DMS 273 (cell line): ENCODE results near the gene CDH23.
A peak's percentile ranks its signal among the peaks of the same experiment; 100 is the strongest.

Experiments
- DNase-seq: peaks from one replicate; lab custom pipeline; 2025; ENCODE audit not compliant: unreplicated experiment; lab: John Stamatoyannopoulos, UW

CDH23 gene

DNA sequence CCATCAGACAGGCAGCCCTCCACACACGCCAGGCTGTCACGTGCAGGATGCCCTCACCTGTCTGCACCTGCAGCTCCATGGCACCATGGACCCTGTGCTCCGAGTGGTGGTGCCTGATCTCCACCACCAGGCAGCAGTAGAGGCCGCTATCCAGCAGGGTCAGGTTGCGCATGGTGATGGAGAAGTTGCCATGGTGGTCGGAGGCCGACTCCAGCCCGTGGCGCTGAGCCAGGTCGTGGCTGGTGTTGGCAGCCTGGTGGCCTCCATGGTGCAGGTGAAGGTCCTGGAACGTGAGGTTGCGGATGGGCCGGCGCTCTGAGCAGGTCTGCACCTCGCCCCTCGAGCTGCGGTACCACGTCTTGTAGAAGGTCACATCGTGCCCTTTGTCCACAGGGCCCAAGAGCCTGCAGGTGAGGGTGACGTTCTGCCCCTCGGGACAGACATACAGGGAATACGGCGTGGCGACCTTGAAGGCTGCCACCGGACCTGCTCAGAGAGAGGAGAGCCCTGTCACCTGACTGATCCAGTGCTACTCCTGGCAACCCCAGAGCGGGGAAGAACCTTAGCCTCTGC lies 364.9 kb downstream of the CDH23 start:
- DNase-seq = no peak

DNA sequence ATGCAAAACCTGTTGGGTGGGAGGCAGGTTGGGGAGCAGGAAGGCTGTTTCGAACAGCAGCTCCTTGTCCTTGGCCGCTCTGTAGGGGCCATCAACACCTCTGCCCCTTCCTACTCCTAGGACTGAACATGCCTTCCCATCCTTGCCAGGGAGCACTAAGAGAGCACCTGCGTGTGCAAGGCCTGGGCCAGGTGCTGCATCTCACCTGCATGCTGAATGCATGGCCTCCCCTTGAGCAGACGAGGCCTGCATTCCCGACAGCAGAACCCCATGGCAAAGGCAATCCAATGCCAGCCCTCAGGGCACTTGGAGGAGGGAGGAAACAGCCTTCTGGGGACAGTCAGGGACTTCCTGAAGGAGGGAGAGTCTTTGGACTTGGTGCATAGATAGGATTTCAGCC lies 365.6 kb downstream of the CDH23 start:
- DNase-seq = no peak

DNA sequence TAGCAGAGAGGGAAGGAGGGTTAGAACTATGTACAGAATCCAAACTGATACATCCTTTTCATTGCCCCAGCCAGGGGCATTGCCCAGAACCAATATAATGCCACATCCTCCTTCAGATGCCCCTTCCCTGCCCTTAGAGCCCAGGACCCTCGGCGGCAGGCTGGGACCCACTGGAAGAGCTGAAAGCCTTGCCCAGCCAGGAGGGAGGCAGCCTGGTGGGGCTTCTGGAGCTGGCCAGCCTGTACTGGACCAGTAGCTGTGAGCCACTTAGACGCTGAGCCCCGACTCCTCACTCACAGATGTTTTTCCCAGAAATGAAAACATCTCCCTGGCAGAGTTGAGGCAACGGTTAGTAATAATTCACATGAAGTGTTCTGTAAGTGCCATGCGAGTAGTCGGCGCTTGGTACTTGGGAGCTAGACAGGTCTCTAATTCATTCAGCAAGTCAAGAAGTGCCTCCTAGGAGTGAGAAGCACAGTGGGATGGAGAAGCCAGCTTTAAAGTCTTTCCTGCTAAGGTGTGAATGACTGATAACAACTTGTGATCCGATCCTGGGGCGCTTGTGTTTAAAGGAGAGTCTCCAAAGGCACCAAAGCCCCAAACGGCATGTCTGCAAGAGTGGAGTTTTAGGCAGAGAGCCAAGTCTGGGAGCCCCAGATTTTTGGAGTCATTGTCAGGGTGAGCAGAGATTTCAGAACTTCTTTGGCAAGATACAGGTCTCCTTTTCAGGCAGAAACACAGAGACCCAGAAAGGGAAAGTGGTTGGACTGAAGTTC lies 366.8 kb downstream of the CDH23 start:
- DNase-seq = no peak

DNA sequence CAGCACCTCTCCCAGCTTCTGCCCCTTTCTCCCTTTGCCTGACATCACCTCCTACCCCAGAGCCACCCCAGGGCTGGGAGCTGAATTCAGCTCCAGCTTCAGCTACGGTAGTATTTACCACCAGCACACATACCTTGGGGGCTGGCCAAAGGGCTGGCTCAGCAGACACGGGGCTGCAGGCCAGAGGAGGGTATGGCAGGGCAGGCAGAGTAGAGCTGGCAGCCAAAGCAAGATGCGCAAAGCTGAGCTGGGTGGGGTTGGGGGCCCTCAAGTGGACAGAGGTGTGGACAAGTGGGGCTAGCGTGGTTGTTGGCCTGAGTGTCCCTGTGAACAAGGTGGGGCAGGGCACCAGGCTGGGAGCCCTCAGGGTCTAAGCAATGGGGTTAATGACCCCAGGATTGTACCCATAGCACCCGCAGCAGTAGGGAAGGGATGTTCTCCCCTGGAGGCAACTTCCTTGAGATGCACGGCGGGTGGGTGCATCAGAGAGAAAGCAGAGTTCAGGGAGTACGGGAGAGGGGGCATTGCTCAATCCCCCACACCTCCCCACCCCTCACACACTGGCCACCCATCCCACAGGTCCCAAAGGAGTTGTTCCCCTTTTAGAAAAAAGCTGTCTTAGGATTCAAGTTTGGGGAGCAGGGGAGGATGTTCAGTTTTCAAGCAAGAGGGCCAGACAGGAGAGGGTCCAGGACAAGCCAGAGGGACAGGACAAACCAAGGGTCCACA lies 368.6 kb downstream of the CDH23 start:
- no peak for DNase-seq

DNA sequence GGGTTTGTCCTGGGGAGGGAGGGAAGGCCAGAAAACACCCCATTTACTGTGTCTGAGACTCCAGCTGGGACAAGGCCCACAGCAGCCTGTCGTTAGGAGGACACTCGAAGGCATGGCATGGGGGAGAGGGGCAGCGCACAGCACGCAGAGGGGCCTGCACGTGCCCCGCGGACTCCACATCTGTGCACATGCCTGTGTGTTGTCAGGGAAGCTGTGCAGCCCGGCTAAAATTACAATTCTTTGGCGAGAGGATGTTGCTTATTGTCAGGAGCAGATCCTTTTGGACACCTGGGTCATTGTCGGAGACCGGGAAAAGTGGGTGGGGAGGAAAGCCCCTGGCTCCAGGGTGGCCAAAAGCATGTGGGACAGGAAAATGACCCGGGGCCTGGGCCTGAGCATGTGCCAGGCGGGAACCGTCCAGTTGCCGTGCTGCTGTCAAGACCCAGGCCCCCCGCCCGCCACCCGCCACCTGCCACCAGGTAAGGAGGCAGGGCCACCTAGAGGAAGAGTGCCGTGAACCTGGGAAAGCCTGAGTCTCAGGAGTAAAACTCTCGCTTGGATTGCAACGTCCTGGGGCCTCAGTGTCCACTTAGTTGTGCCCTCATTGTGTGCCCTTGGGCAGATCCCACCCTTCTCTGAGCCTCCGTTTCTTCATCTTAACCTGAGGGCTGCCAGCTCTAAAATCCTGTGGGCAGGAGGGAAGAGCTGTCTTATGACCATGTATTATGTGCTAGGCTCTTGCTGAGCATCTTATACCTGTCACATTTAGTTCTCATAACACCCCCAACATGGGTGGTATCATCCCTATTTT lies 369.4 kb downstream of the CDH23 start:
- DNase-seq = no peak

DNA sequence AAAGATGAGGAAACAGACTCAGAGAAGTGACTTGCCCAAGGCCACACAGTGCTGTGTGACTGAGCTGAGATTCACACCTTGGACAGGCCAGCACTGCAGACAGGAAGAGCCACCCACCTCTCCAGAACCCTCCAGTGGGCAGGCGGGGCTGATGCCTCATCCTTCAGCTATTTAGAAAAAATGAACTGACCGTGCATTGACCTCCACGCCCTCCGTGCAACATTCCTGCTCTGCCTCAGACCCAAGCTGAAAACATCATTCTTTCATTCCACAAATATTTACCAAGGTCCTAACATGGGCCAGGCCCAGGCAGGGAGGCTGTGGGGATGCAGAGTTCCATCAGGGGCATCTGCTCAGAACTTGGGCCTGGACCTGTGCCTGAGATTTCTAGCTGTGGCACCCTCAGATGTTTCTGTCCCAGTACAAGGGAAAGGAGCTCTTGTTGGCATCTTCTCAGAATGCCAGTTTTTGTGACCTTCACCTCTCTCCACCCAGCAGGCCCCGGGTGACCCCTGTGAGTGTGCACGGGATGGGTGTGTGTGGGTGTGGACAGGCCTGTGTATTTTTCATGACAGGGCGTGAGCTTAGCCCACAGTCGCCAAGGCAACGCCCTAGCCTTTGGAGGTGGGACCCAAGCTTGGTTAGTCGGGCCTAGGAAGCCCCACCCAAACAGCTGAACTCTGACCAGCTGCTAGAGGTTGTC lies 370.1 kb downstream of the CDH23 start:
- peak; percentile 67 for DNase-seq

DNA sequence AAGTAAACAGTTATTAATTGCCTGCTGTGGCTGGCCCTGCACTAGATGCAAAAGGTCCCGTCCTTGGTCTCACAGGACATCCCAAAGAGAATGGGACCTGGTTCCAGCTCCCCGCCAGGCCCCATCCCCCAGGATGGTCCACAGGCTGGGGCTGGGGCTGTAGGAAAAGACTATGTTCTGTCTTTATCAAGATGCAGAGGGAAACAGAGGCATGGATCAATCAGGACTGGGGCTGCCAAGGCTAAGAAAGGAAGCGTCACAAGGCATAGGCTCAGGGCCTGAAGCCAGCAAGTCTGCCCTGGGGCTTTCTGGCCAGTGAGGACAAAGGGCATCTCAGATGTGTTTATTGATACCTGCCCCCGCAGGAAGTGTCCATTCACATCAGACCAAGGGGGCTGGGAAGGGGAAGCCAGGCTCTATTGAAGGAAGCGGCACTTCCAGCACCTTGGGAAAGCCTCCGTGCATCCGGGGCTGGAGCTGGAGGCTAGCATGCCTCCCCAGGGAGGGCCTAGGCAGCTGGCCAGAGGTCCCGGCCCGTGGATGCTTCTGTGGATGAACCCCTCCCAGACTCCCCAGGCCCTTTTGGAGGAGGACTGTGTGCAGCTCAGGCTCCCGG lies 370.8 kb downstream of the CDH23 start:
- DNase-seq = no peak

DNA sequence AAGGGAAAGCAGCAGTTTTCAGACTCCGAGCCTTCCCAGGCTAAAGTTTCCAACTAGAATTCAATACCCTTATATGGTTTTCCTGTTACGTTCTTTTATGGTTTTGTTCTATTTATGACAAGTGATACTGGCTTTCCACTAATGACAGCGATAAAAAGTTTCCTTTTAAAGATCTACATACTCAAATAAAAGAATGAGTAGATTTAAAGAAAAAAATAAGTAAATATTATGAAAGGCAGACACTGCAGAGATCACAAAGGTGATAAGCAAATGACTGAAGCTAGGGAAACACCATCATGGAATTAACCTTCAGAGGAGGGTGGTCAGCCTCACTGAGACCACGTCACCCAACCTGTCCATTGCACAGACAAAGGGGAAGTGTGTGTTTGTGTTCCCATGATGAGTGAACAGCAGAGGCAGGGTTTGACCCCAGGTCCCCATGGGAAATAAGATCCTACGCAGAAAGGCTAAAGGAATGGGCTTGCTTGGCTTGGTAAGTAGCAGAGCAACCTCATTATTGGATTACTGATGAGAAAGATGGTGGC lies 372.6 kb downstream of the CDH23 start:
- no peak for DNase-seq

DNA sequence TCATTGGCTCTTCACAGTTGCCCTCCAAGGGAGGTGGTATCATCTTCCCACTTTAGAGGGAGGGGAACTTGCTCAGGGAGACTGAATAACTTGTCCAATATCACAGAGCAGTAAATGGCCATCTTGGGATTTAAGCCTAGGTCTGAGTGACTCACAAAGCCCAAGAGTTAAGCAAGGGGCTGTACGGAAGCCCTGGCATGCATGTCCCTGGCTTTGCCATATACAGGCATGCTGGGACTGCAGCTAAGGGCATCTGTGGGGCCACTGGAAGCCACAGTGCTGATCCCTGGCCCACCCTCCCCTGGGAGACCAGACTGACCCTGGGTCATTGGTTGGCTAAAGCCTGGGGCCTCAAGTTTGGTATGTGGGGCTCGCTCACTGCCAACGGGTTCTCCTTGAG lies 373.5 kb downstream of the CDH23 start:
- no peak for DNase-seq

DNA sequence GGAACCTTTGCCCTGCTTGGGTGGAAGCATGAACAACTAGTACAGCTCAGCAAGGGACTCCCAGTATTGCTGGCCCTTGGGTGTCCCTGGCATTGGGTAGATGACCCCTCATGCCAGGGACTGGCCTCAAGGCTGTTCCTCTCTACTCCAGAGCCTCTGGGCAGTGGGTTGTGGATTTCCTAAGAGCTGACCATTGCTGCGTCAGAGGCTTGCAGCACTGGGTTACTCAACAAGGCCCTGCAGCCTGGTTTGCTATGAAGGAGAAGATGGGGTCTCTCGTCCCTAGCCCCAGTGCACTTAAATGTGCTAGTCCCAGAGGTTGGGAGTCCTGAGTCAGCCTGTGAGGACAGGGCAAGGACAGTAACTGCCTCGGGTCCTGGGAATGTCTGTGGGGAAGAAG lies 374.1 kb downstream of the CDH23 start:
- DNase-seq = no peak

DNA sequence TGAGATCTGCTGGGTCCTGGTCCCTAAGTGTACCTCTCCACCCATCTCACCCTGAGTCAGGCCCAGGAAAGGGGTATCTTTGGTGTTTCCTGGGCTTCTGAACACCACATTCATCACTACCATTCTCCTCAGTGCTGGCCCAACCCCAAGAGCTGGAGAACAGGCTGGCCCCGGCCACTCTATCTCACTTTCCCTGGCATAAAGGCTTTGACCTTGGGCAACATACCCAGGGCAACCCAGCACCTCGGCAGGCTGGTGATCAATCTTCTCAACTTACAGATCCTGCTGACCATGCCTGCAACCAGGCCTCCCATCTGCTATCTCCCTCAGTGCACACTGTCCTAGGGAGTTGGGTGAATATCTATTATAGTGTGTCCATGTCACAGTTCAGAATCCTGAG lies 374.5 kb downstream of the CDH23 start:
- no peak for DNase-seq

DNA sequence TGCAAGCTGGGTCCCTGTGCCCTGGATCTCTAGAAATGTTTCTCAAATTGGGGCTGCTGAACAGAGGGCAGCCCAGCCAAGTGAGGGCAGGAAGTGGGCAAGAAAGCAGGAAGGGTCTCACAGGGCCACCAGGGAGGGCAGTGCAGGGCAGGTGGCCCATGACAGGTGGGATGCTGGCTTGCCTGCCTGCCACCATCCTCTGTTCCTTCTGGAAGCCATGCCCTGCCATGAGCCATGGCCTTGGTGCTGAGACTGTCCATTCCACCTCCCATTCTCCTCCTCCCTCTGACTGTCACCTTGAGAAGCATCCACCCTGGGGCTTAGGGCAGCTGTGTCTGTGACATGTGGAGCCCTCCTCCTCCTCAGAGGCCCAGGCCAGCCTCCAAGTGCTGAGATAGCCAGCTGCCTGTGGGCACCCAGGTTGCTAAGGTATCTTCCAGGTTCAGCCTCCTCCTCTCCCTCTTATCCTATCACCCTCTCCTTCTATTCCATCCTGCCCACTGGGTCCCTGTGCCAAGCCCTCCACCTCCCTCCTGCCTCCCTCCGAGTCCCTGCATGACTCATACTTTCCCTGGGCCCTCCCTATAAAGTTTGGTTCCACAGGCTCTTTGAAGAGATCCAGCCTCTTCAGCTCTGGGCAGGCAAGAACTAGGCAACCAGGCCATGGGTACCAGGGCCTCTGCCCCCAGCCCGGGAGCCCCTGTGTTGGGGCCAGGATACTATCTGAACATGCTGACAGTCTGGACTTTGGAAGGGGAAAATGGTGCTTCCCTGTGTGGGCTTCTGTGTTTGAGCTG lies 375.3 kb downstream of the CDH23 start:
- DNase-seq = peak; percentile 52

DNA sequence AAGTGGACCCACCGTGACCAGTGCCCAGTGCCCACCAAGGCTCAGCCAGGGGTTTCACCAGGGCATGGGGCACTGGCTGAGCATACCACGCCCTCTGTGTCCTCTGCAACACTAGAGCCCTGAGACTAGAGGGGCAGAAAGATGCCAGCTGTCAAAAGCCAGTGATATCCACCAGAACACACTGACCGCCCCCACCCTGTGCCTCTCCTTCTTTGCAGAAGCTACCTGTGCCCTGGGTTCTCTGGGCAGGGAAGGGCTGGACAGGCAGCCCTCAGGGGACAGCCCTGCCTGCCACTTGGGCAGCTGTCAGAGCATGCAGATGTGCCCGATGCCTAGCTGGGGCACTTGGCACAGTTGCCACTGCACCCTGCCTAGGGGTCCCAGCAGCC lies 376.1 kb downstream of the CDH23 start:
- no peak for DNase-seq

DNA sequence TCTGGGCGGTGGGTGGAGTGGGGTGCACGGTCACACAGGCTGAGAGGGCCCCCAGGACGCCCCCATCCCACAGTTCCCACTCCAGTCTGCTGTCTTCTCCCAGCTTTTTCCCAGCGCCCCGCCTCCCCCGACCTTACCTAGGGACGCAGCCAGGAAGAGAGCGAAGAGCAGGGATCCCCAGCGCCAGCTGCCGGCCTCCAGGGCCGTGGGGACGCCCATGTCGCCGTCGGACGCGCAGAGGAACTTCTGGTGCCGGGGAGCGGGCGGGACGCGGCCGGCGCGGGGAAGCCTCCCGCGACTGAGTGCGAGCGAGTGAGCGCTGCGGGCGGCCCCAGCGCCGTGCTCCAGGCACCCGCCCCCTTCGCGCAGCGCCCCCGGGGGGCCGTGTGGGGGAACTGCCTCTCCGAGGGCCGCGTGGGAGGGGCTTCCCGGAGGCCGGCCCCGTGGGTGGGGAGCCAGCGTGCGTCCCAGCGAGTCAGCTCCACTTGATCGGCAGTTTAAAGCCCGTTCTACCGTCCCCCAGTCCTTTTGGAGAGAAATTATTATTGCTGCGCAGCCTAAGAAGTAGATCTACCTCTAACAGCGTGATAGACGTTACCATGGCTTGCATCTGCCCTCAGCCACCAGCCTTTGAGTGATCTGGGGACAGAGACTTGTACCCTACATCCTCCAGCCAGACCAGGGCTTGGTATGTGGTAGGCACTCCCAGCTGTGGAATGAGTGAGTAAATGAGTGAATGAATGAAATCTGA lies 376.7 kb downstream of the CDH23 start, which contains the start of gene VSIR:
Gene VSIR (minus strand): TSS at position 300 of the 751 bp plus-strand sequence. CDS start 81 bp downstream, at position 219.
- peak; percentile 89 for DNase-seq

DNA sequence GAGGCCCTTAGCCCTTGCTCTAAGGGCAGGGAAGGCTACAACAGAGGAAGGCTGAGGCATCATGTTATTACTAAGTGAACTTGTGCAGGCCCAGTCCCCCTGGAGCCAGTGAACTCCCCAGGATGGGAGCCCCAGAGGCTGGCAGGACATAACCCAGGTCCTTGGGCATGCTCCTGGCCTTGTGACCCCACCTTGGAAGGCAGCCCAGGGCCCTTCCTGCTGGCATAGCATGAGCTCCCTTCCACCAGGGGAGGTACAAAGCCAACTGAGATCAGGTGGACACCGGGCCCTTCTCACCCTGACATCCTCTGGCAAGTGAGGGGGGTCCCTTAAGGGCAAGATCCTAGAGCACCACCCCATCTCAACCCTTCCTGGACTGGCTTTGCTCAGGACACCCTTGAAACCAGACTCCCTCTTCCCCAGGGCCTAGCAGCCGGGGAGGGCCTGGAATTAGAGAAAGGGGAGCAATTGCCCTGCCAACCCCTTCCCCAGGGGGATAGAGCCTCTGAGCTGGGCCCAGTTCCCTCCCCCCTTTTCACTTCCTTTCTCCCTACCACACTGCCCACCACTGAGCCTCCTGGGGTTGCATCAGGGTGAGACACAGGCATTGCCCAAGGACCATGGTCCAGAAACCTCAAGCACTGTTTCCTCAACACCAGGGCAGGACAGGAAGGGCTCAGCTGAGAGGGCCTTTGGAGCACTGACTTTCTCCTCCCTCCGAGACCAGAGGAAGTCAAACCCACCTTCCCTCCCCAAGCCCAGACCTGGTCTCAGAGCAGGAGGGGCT lies 378.4 kb downstream of the CDH23 start:
- DNase-seq = no peak

DNA sequence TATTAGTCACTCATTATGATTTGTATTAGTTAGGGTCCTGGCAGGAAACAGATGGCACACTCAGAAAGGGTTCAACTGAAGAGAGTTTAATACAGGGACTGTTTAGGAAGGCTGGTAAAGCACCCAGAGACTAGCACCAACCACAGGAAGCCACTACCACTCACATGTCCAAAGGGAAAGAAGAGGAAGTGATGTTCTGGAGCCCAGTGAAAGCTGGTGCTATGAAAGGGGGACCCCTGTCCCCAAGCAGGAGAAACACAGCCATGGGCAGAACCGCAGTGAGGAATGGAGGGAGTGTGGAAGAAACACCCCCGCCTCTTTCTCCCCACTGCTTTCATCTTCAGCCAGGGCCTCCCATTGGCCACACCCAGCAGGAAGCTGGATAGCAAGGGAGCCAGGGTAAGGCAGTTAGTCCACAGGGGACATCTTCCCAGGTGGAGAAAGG lies 379.8 kb downstream of the CDH23 start:
- DNase-seq = no peak

DNA sequence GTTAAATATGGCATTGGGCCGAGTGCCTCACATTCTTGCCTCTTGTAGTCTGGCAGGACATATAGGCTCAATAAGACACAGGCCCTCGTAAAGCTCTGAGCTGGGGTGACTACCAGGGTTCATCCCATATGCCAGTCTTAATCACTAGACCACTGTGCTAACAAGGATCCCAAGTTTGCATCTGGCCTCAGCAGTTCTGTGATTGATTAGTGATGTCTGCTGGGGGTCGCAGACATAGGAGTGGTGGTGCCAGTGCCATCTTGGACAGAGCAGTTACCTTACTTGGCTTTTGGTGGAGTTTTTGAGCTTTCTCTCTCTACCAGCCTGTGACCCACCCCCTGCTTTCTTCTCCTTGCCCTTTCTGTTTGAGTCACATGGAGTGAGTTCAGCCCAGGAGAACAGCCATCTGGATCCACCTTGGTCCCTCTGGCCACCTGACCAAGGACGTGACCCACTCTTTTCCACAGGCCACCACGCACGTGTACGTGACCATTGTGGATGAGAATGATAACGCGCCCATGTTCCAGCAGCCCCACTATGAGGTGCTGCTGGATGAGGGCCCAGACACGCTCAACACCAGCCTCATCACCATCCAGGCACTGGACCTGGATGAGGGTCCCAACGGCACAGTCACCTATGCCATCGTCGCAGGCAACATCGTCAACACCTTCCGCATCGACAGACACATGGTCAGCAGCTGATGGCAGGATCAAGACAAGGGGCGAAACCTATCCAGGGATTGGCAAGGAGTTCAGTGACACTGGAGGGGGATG lies 380.7 kb downstream of the CDH23 start:
- DNase-seq = peak; percentile 19
